Measurements from ENCODE around the gene EMP1. TPM values are rescaled to one million over a fixed set of nuclear protein-coding genes. Genes with fewer than 3 reads are reported as not detected.
A peak's percentile ranks its signal among the peaks of the same experiment; 100 is the strongest.

EMP1 gene
- total RNA-seq, 1 experiment from 2014 or later, result 193 TPM

DNA sequence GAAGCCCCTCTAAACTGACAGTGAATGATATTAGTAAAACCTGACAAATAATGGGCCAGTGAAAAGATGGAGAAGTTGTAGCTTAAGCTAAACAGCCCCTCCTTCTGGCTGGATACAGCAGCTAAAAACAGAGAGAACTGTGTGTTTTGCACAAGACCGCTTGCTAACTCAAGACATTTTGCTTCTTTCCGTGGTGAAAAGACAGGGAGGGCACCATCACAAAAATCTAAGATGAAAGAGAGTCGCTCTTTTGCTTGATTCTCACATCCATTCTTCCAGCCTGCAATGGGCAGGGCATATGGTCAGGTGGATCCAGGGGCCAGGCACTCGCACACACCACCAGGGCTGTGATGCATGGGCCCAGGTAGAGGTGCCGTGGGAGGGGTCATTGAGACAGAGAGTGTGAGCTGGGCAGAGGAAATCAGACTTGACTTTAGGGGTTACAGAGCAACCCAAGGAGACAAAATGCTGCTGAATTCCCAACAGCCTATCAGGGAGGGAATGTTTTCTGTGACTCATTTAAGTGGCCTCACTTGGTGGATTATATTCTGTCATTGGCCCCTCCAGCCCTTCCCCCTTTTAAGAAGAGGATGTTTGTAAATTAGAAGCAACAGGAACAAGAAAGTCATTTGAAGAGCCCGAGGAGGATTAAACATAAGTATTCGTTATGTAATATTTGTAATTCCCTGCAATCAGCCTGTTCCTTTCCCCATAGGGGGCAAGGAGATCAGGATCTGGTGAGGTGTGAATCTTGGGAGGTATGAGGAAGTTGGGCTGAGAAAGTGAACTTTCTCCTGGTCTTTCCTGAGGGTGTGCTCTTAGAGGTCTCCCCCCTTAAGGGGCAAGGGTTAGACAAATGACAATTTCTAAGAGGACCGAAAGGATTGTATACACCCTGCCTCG is 12.3 kb downstream of the EMP1 start:
- CTCF ChIA-PET, result interaction anchor here (0.5 to 11.2 kb wide), 16 partner anchors 13 to 474 kb away, joined by 3 to 154 read pairs (median 4); partner anchors contain the start of gene GSG1
- H3K27me3 Mint-ChIP-seq (ENCODE audit: insufficient read depth, unreplicated experiment), result no peaks in the 10 kb centered on the region
- peaks cover 66% of the 10 kb centered on the region for H3K4me1 Mint-ChIP-seq (ENCODE audit: insufficient read depth, unreplicated experiment)
- H3K36me3 Mint-ChIP-seq (ENCODE audit: insufficient read depth, unreplicated experiment), result peaks cover 28% of the 10 kb centered on the region
- peak; percentile 47 for TF ChIP-seq CTCF (IDR thresholded peaks at IDR 0.05; ENCODE audit: unreplicated experiment)
- peak overlapping the region; percentile 1 for H3K4me3 Mint-ChIP-seq (ENCODE audit: unreplicated experiment)
- intact Hi-C loops (cut with micrococcal nuclease), result loop anchor here (1.0 to 2.0 kb wide), 3 partner anchors 26 to 208 kb away; partner anchors contain the start of gene HEBP1
- peak; percentile 49 for DNase-seq (ENCODE audit: unreplicated experiment)
- no TSS peak for BruUV-seq (replicated peaks)
- H3K9me3 Mint-ChIP-seq (ENCODE audit: unreplicated experiment), result no peaks in the 10 kb centered on the region
- POLR2A ChIA-PET, result interaction anchor here (0.6 to 20.9 kb wide), 9 partner anchors 10 to 307 kb away, joined by 3 to 243 read pairs (median 4); partner anchors contain the start of genes EMP1 and GSG1
- peak overlapping the region; percentile 63 for H3K27ac Mint-ChIP-seq (ENCODE audit: low read depth, unreplicated experiment)

- H3K4me1 Mint-ChIP-seq (ENCODE audit: insufficient read depth, unreplicated experiment), result peaks cover 64% of the 10 kb centered on the region
- peaks cover 27% of the 10 kb centered on the region for H3K36me3 Mint-ChIP-seq (ENCODE audit: insufficient read depth, unreplicated experiment)
- peak overlapping the region; percentile 63 for H3K27ac Mint-ChIP-seq (ENCODE audit: low read depth, unreplicated experiment)
- H3K4me3 Mint-ChIP-seq (ENCODE audit: unreplicated experiment), result no peak overlapping the region
- ChIA-PET CTCF (interaction anchor here (0.6 to 11.2 kb wide), 12 partner anchors 9 to 307 kb away, joined by 3 to 154 read pairs (median 4); partner anchors contain the start of gene GSG1), POLR2A (interaction anchor here (0.6 to 20.9 kb wide), 8 partner anchors 11 to 308 kb away, joined by 3 to 243 read pairs (median 14); partner anchors contain the start of genes EMP1 and GSG1)
- DNase-seq (ENCODE audit: unreplicated experiment), result peak; percentile 30
- BruUV-seq (replicated peaks), result no TSS peak
- TF ChIP-seq CTCF (IDR thresholded peaks at IDR 0.05; ENCODE audit: unreplicated experiment), result no peak
- H3K27me3 Mint-ChIP-seq (ENCODE audit: insufficient read depth, unreplicated experiment), result no peaks in the 10 kb centered on the region
- intact Hi-C loops (cut with micrococcal nuclease), result loop anchor here (2.0 to 5.0 kb wide), 3 partner anchors 209 to 372 kb away; partner anchors contain the start of gene HEBP1
- no peaks in the 10 kb centered on the region for H3K9me3 Mint-ChIP-seq (ENCODE audit: unreplicated experiment)
Measured at GRCh38 chr12:13209436-13210235, 13.1 kb downstream of the EMP1 start.

- Mint-ChIP-seq H3K27ac (ENCODE audit: low read depth, unreplicated experiment) (no peak overlapping the region), H3K4me1 (ENCODE audit: insufficient read depth, unreplicated experiment) (peaks cover 58% of the 10 kb centered on the region), H3K9me3 (ENCODE audit: unreplicated experiment) (no peaks in the 10 kb centered on the region), H3K4me3 (ENCODE audit: unreplicated experiment) (no peak overlapping the region), H3K36me3 (ENCODE audit: insufficient read depth, unreplicated experiment) (peaks cover 32% of the 10 kb centered on the region), H3K27me3 (ENCODE audit: insufficient read depth, unreplicated experiment) (no peaks in the 10 kb centered on the region)
- BruUV-seq (replicated peaks), result no TSS peak
- no peak for TF ChIP-seq CTCF (IDR thresholded peaks at IDR 0.05; ENCODE audit: unreplicated experiment)
- CTCF ChIA-PET, result interaction anchor here (0.7 to 11.2 kb wide), 28 partner anchors 10 to 473 kb away, joined by 3 to 154 read pairs (median 12); partner anchors contain the start of genes EMP1 and GSG1
- POLR2A ChIA-PET, result interaction anchor here (1.4 to 20.9 kb wide), 9 partner anchors 12 to 433 kb away, joined by 3 to 243 read pairs (median 15); partner anchors contain the start of genes EMP1 and GSG1
- intact Hi-C loops (cut with micrococcal nuclease), result loop anchor here (5.0 kb wide), 2 partner anchors 228 to 373 kb away; no protein-coding TSS in a partner anchor
- DNase-seq (ENCODE audit: unreplicated experiment), result no peak
Measured at GRCh38 chr12:13210236-13211190, 14.0 kb downstream of the EMP1 start.
